Measurements from ENCODE around the gene PIP5K1B.

DNA sequence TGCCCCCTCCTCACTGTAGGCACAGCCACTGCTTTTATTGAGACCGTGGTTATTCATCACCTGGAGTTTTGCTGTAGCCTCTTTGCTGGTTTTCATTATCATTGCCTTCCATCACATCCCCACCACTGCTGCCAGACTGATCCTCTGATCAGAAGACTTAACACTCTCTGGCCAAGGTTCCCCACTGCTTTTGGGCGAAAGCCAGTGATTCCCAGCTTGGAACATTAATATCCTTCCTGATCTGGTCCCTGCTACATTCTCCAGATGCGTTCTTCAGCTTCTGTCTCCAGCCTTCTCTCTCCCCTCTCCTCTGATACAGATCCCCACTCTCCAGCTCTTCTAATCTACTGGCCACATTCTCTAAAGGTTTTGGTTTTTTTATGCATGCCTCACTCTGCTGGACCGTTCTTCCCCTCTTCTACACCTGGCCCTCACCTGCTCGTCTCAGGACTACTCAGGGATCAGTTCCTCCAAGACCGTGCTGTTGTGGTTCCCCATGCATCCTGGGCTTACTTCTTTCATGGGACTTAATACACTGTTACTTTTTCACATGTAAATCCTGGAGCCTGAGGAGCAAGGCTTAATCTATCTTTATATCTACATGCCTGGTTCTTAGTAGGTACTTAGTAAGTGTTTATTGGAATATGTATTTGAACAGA, 193.9 kb downstream of the PIP5K1B start:
- TF ChIP-seq, protein P1, sequence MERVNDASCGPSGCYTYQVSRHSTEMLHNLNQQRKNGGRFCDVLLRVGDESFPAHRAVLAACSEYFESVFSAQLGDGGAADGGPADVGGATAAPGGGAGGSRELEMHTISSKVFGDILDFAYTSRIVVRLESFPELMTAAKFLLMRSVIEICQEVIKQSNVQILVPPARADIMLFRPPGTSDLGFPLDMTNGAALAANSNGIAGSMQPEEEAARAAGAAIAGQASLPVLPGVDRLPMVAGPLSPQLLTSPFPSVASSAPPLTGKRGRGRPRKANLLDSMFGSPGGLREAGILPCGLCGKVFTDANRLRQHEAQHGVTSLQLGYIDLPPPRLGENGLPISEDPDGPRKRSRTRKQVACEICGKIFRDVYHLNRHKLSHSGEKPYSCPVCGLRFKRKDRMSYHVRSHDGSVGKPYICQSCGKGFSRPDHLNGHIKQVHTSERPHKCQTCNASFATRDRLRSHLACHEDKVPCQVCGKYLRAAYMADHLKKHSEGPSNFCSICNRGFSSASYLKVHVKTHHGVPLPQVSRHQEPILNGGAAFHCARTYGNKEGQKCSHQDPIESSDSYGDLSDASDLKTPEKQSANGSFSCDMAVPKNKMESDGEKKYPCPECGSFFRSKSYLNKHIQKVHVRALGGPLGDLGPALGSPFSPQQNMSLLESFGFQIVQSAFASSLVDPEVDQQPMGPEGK (CRISPR knock-in tag; IDR thresholded peaks at IDR 0.05) = no peak
- TF ChIP-seq ZNF75D (CRISPR knock-in tag; IDR thresholded peaks at IDR 0.05; ENCODE audit: borderline replicate concordance) = no peak
- no peak for TF ChIP-seq CEBPB (IDR thresholded peaks at IDR 0.05; ENCODE audit: borderline replicate concordance, low read depth, low read length)
- no peak for TF ChIP-seq EZH2 (conservative IDR thresholded peaks at IDR 0.05; ENCODE audit: low read depth, low read length)
- TF ChIP-seq SMARCC2 (IDR thresholded peaks at IDR 0.05) = no peak
- TF ChIP-seq, protein P2, sequence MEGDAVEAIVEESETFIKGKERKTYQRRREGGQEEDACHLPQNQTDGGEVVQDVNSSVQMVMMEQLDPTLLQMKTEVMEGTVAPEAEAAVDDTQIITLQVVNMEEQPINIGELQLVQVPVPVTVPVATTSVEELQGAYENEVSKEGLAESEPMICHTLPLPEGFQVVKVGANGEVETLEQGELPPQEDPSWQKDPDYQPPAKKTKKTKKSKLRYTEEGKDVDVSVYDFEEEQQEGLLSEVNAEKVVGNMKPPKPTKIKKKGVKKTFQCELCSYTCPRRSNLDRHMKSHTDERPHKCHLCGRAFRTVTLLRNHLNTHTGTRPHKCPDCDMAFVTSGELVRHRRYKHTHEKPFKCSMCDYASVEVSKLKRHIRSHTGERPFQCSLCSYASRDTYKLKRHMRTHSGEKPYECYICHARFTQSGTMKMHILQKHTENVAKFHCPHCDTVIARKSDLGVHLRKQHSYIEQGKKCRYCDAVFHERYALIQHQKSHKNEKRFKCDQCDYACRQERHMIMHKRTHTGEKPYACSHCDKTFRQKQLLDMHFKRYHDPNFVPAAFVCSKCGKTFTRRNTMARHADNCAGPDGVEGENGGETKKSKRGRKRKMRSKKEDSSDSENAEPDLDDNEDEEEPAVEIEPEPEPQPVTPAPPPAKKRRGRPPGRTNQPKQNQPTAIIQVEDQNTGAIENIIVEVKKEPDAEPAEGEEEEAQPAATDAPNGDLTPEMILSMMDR (CRISPR knock-in tag; IDR thresholded peaks at IDR 0.05) = no peak
- TF ChIP-seq SP2 (CRISPR knock-in tag; IDR thresholded peaks at IDR 0.05) = no peak
- no peak for TF ChIP-seq PRPF4 (IDR thresholded peaks at IDR 0.05; ENCODE audit: low read depth, low read length, poor library complexity, severe bottlenecking)
- TF ChIP-seq, protein P3, sequence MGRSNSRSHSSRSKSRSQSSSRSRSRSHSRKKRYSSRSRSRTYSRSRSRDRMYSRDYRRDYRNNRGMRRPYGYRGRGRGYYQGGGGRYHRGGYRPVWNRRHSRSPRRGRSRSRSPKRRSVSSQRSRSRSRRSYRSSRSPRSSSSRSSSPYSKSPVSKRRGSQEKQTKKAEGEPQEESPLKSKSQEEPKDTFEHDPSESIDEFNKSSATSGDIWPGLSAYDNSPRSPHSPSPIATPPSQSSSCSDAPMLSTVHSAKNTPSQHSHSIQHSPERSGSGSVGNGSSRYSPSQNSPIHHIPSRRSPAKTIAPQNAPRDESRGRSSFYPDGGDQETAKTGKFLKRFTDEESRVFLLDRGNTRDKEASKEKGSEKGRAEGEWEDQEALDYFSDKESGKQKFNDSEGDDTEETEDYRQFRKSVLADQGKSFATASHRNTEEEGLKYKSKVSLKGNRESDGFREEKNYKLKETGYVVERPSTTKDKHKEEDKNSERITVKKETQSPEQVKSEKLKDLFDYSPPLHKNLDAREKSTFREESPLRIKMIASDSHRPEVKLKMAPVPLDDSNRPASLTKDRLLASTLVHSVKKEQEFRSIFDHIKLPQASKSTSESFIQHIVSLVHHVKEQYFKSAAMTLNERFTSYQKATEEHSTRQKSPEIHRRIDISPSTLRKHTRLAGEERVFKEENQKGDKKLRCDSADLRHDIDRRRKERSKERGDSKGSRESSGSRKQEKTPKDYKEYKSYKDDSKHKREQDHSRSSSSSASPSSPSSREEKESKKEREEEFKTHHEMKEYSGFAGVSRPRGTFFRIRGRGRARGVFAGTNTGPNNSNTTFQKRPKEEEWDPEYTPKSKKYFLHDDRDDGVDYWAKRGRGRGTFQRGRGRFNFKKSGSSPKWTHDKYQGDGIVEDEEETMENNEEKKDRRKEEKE (IDR thresholded peaks at IDR 0.05) = no peak
- no peak for TF ChIP-seq FOSL2 (CRISPR knock-in tag; IDR thresholded peaks at IDR 0.05)
- no peak for TF ChIP-seq NFE2L2 (IDR thresholded peaks at IDR 0.05; ENCODE audit: low read length)
- no peak for TF ChIP-seq ZNF510 (CRISPR knock-in tag; IDR thresholded peaks at IDR 0.05; ENCODE audit: low read depth)
- no peak for TF ChIP-seq ZNF30 (CRISPR knock-in tag; IDR thresholded peaks at IDR 0.05)
- no peak for TF ChIP-seq MAFK (conservative IDR thresholded peaks at IDR 0.05 in 1 of 2, IDR thresholded peaks at IDR 0.05 in 1 of 2; ENCODE audit: low read length in 2 of 2)
